NCI-H82 (cell line): ENCODE measurements around the gene DNMT3L.

ENCODE experiments used
- DNase-seq: peaks from one replicate; lab custom pipeline; 2025; lab: John Stamatoyannopoulos, UW

DNMT3L gene

GRCh38 chr21:44294391-44295162, 32.9 kb upstream of the DNMT3L start:
- DNase-seq, result no peak

GRCh38 chr21:44293551-44294231, 32.0 kb upstream of the DNMT3L start:
- no peak for DNase-seq

- no peak for DNase-seq
Observed at GRCh38 chr21:44292812-44293195, 31.1 kb upstream of the DNMT3L start.

- DNase-seq, result peak; percentile 39
Observed at GRCh38 chr21:44291936-44292811, 30.5 kb upstream of the DNMT3L start.

GRCh38 chr21:44291078-44291935, 29.6 kb upstream of the DNMT3L start:
- DNase-seq, result no peak

- no peak for DNase-seq
Observed at GRCh38 chr21:44290327-44291077, 28.8 kb upstream of the DNMT3L start.

- DNase-seq, result no peak
Observed at GRCh38 chr21:44289381-44290010, 27.8 kb upstream of the DNMT3L start.

- no peak for DNase-seq
Observed at GRCh38 chr21:44288251-44289110, 26.8 kb upstream of the DNMT3L start.

GRCh38 chr21:44286716-44287632, 25.3 kb upstream of the DNMT3L start:
- DNase-seq, result no peak

GRCh38 chr21:44286086-44286715, 24.5 kb upstream of the DNMT3L start:
- DNase-seq, result no peak

GRCh38 chr21:44285138-44285992, 23.7 kb upstream of the DNMT3L start, which contains the start of gene AIRE:
TSS of gene AIRE (plus strand) at chr21:44285876. CDS start at chr21:44286007, 131 bp downstream.
- DNase-seq, result no peak

GRCh38 chr21:44283948-44284347, 22.3 kb upstream of the DNMT3L start:
- DNase-seq, result no peak

GRCh38 chr21:44283211-44283785, 21.6 kb upstream of the DNMT3L start:
- peak; percentile 81 for DNase-seq

- no peak for DNase-seq
Observed at GRCh38 chr21:44282370-44282769, 20.7 kb upstream of the DNMT3L start.

GRCh38 chr21:44281801-44282200, 20.1 kb upstream of the DNMT3L start:
- no peak for DNase-seq
